ENCODE results near the gene MET.

The MET gene

DNA sequence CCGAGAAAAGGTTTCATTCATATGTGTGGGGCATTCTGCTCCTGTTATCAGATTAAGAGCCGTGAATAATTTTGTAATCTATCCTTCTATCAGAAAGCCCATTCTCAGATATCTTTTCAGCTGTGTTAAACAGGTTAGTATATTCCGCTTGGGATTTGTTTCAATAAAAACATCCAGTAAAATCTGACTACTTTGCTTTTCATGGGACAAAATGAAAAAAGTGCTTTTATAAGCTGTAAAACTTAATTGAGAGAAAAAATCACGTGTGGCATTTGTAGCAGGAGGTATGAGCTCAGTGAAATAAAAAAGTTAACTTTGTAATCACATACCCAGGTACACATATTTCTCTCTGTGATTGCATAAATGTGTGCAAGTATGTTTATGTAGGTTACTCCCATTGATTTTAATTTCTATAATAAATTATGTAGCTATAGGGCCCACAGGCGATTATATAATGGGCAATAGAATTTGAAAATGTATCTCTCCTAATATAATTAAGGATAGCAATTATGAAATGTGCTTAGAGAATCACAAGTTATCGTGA lies 3.9 kb downstream of the MET start:
- DNase-seq: no peak
- Histone ChIP-seq H3K27me3 (peaks cover 41% of the 10 kb centered on the region), H3K4me3 (ENCODE audit: low read depth, low read length) (no peak overlapping the region), H3K36me3 (no peaks in the 10 kb centered on the region), H3K9me3 (no peaks in the 10 kb centered on the region), H3K4me1 (no peaks in the 10 kb centered on the region)
- TF ChIP-seq, protein P1, sequence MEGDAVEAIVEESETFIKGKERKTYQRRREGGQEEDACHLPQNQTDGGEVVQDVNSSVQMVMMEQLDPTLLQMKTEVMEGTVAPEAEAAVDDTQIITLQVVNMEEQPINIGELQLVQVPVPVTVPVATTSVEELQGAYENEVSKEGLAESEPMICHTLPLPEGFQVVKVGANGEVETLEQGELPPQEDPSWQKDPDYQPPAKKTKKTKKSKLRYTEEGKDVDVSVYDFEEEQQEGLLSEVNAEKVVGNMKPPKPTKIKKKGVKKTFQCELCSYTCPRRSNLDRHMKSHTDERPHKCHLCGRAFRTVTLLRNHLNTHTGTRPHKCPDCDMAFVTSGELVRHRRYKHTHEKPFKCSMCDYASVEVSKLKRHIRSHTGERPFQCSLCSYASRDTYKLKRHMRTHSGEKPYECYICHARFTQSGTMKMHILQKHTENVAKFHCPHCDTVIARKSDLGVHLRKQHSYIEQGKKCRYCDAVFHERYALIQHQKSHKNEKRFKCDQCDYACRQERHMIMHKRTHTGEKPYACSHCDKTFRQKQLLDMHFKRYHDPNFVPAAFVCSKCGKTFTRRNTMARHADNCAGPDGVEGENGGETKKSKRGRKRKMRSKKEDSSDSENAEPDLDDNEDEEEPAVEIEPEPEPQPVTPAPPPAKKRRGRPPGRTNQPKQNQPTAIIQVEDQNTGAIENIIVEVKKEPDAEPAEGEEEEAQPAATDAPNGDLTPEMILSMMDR (IDR thresholded peaks at IDR 0.05; ENCODE audit: low read depth, low read length): no peak

DNA sequence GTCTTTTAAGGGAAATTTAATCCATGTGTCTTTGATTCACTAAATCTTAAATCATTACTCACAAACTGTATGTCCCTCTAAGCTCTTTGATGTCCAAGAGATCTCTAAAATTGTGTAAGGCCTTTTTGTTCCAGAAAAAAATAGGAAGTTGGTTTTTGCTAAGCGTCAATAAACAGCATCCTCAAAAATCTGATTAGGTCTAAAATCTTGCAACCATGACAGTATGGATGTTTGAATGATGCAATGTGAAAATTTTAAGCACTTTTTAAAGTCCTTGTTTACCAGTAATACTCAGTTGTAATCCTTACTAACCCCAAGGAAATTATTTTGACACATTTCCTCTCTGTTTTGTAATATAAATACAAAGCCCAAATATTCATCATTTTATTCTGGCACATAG lies 6.8 kb downstream of the MET start:
- Histone ChIP-seq H3K4me1 (no peaks in the 10 kb centered on the region), H3K4me3 (ENCODE audit: low read depth, low read length) (no peak overlapping the region), H3K27me3 (peaks cover 12% of the 10 kb centered on the region), H3K36me3 (no peaks in the 10 kb centered on the region), H3K9me3 (no peaks in the 10 kb centered on the region)
- TF ChIP-seq, protein P1 (IDR thresholded peaks at IDR 0.05; ENCODE audit: low read depth, low read length): no peak
- no peak for DNase-seq

GRCh38 chr7:116679500-116679899 lies 7.5 kb downstream of the MET start:
- Histone ChIP-seq H3K4me1 (no peaks in the 10 kb centered on the region), H3K9me3 (no peaks in the 10 kb centered on the region), H3K27me3 (peaks cover 5% of the 10 kb centered on the region), H3K36me3 (no peaks in the 10 kb centered on the region), H3K4me3 (ENCODE audit: low read depth, low read length) (no peak overlapping the region)
- DNase-seq: no peak
- TF ChIP-seq, protein P1 (IDR thresholded peaks at IDR 0.05; ENCODE audit: low read depth, low read length): no peak

DNA sequence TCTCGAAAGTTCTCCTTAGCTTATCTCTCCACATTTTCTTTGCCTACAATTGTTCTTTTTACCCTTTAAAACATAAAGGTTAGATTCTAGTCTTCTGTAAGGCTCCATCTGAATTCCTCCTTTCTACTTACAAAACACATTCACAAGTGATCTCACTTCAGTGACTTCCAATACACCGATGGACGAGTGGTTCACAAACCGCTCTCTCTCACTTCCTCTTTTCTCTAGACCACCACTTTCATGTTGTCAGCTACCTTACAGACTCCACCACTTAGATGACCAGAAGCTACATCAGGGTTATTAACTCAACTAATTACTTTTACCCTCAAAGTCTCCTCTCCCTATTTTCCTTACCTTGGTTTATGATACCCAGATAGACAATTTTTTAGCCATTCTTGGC lies 11.8 kb downstream of the MET start:
- H3K9me3 ChIP-seq: no peaks in the 10 kb centered on the region
- no peaks in the 10 kb centered on the region; the same call in none of the 2 replicates for H3K27me3 ChIP-seq
- H3K4me3 ChIP-seq (ENCODE audit: low read depth, low read length): no peak overlapping the region
- no peaks in the 10 kb centered on the region for H3K36me3 ChIP-seq
- H3K4me1 ChIP-seq: no peaks in the 10 kb centered on the region
- DNase-seq: no peak
- TF ChIP-seq, protein P1 (IDR thresholded peaks at IDR 0.05; ENCODE audit: low read depth, low read length): no peak

DNA sequence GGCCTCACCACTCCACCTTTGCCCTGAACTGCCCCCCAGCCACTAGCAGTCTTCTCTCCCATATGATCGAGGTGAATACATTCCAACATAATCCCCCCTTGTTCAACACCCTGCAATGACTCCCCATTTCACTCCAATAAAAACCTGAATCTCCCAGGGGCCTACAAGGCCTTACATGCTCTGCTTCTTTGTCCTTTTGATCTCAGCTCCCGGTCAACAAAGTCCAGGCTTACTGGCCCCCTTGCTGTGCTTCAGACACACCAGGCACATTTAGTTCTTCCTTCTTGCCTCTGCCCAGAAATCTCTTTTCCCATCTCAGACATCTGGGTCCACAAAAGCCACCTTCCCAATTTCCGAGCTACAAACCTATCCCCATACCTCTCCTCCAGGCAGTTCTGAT lies 14.0 kb downstream of the MET start:
- Histone ChIP-seq H3K36me3 (no peaks in the 10 kb centered on the region), H3K4me3 (ENCODE audit: low read depth, low read length) (no peak overlapping the region), H3K4me1 (no peaks in the 10 kb centered on the region), H3K9me3 (no peaks in the 10 kb centered on the region), H3K27me3 (no peaks in the 10 kb centered on the region; the same call in 1 of the 2 replicates)
- TF ChIP-seq, protein P1 (IDR thresholded peaks at IDR 0.05; ENCODE audit: low read depth, low read length): no peak
- no peak for DNase-seq

GRCh38 chr7:116686812-116687419 lies 14.9 kb downstream of the MET start:
- no peak for DNase-seq
- Histone ChIP-seq H3K4me1 (no peaks in the 10 kb centered on the region), H3K27me3 (no peaks in the 10 kb centered on the region; the same call in 1 of the 2 replicates), H3K4me3 (ENCODE audit: low read depth, low read length) (no peak overlapping the region), H3K36me3 (no peaks in the 10 kb centered on the region), H3K9me3 (no peaks in the 10 kb centered on the region)
- TF ChIP-seq, protein P1 (IDR thresholded peaks at IDR 0.05; ENCODE audit: low read depth, low read length): no peak

Measured in BE2C (cell line).